Right ventricle myocardium inferior (tissue), 1 donor: Measurements from ENCODE around the gene CANX. TPM values are rescaled to one million over a fixed set of nuclear protein-coding genes. Genes with fewer than 3 reads are reported as not detected.
"Not testable (repeated sequence)": the region's sequence is repeated elsewhere in the genome, so short reads cannot be mapped to it uniquely, and the experiment has no call there.

ENCODE experiments used
- ATAC-seq: fragments of 200-7000 bp; cut with Tn5 transposase; one replicate; pipeline ENCODE4 v1.9.1; 2020; ENCODE audit warnings: mild to moderate bottlenecking, moderate library complexity
- DNase-seq: peaks from one replicate; pipeline ENCODE4 v3.0.0; 2021; ENCODE audit errors: missing footprints
- intact Hi-C: fragments of 100-400 bp; cut with DNase I; formaldehyde crosslinking; loops from one replicate; pipeline ENCODE4 v1.11.0; 2022
- long read RNA-seq: library from polyadenylated mRNA; unstranded; transcript quantifications from one replicate; pipeline ENCODE4 v2.0.0, GENCODE V29; 2021
- total RNA-seq: library from RNA; stranded (reverse); fragmentation: NEBNext Ultra II Directional; extraction: Animal tissue kit (Norgen Biotek cat#: 25700); gene quantifications from one replicate; pipeline ENCODE4 v1.2.1, GENCODE V29; 2021
- donor health status: DM: no; HTN: yes; CAD: no; lungs with severe emphysema.

The CANX gene, protein sequence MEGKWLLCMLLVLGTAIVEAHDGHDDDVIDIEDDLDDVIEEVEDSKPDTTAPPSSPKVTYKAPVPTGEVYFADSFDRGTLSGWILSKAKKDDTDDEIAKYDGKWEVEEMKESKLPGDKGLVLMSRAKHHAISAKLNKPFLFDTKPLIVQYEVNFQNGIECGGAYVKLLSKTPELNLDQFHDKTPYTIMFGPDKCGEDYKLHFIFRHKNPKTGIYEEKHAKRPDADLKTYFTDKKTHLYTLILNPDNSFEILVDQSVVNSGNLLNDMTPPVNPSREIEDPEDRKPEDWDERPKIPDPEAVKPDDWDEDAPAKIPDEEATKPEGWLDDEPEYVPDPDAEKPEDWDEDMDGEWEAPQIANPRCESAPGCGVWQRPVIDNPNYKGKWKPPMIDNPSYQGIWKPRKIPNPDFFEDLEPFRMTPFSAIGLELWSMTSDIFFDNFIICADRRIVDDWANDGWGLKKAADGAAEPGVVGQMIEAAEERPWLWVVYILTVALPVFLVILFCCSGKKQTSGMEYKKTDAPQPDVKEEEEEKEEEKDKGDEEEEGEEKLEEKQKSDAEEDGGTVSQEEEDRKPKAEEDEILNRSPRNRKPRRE
- total RNA-seq, result 504 TPM
- long read RNA-seq, full-length matches to known transcripts, result 265 of 308 reads
- long read RNA-seq, partial matches to known transcripts, result 35 of 308 reads
- long read RNA-seq, other reads (novel, unspliced or antisense), result 8 of 308 reads

GRCh38 chr5:179698935-179699615 lies at the start of gene CANX:
TSS of gene CANX (plus strand) at chr5:179698967. CDS start at chr5:179705682, 6,715 bp downstream.
- no peak for DNase-seq
- intact Hi-C loops, result loop anchor here (1.0 to 2.0 kb wide), 3 partner anchors 21 to 76 kb away; partner anchors contain the start of genes HNRNPH1 and MAML1

DNA sequence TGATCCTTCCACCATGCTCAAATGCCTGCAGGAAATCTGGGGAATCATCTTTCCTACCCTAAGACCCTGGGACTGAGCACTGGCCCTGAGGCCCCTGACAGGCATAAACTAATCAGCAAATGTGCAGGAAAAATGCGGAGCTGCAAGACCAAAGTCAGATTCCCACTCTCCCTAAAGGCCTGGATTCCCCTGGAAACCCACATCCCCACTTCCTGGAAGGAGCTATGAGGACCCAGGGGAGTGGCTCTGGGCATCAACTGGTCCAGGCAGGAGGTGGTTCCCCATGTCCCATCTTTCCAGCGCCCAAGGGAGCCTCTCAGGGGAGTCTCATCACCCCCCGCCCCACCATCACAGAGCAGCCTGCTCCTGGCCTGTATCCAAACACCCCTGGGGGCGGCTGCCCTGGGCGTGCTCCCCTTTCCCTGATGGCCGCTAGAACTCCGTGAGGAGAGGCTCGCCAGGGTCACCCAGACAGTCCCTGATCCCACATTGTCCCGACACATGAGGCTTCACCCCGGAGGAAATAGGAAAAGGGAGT lies 49.5 kb upstream of the CANX start:
- ATAC-seq, DNase-seq, intact Hi-C loops: not testable (repeated sequence)

More at GRCh38 chr5:179698935-179699615, at the start of gene CANX:
- ATAC-seq, result no peak

DNA sequence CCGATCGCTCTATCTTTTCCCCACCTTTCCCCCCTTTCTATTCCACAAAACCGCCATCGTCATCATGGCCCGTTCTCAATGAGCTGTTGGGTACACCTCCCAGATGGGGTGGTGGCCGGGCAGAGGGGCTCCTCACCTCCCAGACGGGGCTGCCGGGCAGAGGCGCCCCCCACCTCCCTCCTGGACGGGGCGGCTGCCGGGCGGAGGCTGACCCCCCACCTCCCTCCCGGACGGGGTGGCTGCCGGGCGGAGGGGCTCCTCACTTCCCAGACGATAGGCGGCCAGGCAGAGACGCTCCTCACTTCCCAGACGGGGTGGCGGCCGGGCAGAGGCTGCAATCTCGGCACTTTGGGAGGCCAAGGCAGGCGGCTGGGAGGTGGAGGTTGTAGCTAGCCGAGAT lies 48.5 kb upstream of the CANX start:
- DNase-seq, intact Hi-C loops, ATAC-seq: not testable (repeated sequence)

- ATAC-seq, intact Hi-C loops, DNase-seq: not testable (repeated sequence)
Observed at GRCh38 chr5:179653135-179653534, 45.6 kb upstream of the CANX start.

- DNase-seq, intact Hi-C loops: not testable (repeated sequence)
- ATAC-seq, result peak; percentile 98
Observed at GRCh38 chr5:179657302-179658178, 41.2 kb upstream of the CANX start.

- ATAC-seq, result peak; percentile 5
- DNase-seq, intact Hi-C loops: not testable (repeated sequence)
Observed at GRCh38 chr5:179658179-179658856, 40.4 kb upstream of the CANX start.

- intact Hi-C loops, DNase-seq, ATAC-seq: not testable (repeated sequence)
Observed at GRCh38 chr5:179661647-179662046, 37.1 kb upstream of the CANX start.

GRCh38 chr5:179668391-179668790 lies 30.4 kb upstream of the CANX start:
- intact Hi-C loops, result no loop called here
- DNase-seq, result no peak
- peak; percentile 31 for ATAC-seq

GRCh38 chr5:179678223-179679013 lies 20.3 kb upstream of the CANX start:
- ATAC-seq (peak; percentile 98), DNase-seq (peak; percentile 99)
- intact Hi-C loops, result loop anchor here (1.0 kb wide), 1 partner anchor 20 kb away; the partner anchor contains the start of gene CANX

GRCh38 chr5:179679014-179679674 lies 19.6 kb upstream of the CANX start:
- intact Hi-C loops, result no loop called here
- peak; percentile 88 for DNase-seq
- peak; percentile 61 for ATAC-seq

- ATAC-seq (no peak), DNase-seq (no peak)
- intact Hi-C loops, result no loop called here
Observed at GRCh38 chr5:179680014-179680779, 18.6 kb upstream of the CANX start.

DNA sequence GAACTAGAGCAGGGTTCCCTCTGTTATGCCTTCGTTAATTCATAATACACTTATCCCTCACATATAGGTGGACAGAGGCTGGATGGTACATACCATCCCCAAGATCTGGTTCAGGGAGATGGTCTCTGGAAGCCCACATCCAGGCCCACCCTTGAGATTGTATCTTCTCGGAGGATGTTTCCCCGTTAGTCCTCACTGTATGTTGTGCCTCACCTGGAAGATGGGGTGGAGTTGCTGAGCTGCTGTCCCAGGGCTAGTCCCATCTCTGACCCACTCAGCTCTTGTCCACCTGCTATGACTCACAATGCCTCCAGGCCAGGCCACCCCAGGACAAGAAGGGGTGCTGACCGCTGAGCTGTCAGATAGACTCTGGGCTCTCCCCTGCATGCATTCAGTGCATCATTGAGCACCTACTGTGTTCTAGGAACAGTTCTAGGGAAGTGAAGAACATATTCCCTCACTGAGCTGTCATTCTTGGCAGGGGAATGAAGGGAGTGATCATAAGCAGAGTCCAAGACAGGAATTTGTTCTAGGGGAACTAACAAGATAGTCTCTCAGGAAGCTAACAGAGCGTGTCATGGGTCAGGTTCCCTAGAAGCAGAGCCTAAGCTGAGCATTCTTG lies 17.9 kb upstream of the CANX start, which contains the start of gene CBY3:
Gene CBY3 (minus strand): TSS at position 255 of the 622 bp plus-strand sequence. CDS start 116 bp downstream, at position 139.
- no peak for ATAC-seq
- no peak for DNase-seq
- intact Hi-C loops, result no loop called here

GRCh38 chr5:179689212-179689611 lies 9.6 kb upstream of the CANX start:
- DNase-seq, ATAC-seq, intact Hi-C loops: not testable (repeated sequence)

GRCh38 chr5:179694561-179694960 lies 4.2 kb upstream of the CANX start:
- intact Hi-C loops, result no loop called here
- no peak for ATAC-seq
- DNase-seq, result no peak

- ATAC-seq, result no peak
- no peak for DNase-seq
- intact Hi-C loops, result no loop called here
Observed at GRCh38 chr5:179696603-179697002, 2.2 kb upstream of the CANX start.
